Activated CD4-positive, alpha-beta T cell treated with anti-CD3 and anti-CD28 coated beads, Interleukin-2, amount 10 ng/mL, durations not matched to agents 24 days and 14 days (primary cell): ENCODE measurements around the gene MOB3A. TPM values are rescaled to one million over a fixed set of nuclear protein-coding genes. Genes with fewer than 3 reads are reported as not detected.
A peak's percentile ranks its signal among the peaks of the same experiment; 100 is the strongest.
"Not testable (repeated sequence)": the region's sequence is repeated elsewhere in the genome, so short reads cannot be mapped to it uniquely, and the experiment has no call there.

Source experiments
- DNase-seq: peaks from one replicate; pipeline ENCODE4 v3.0.0; 2022
- H3K27ac Mint-ChIP-seq: one replicate; pipeline ENCODE4 v1.8.0; 2022; ENCODE audit warnings: mild to moderate bottlenecking, mixed read lengths
- H3K27me3 Mint-ChIP-seq: one replicate; pipeline ENCODE4 v1.8.0; 2022; ENCODE audit warnings: mixed read lengths
- H3K36me3 Mint-ChIP-seq: one replicate; pipeline ENCODE4 v1.8.0; 2022; ENCODE audit warnings: low read depth, mild to moderate bottlenecking, mixed read lengths
- H3K4me1 Mint-ChIP-seq: one replicate; pipeline ENCODE4 v1.8.0; 2021; ENCODE audit warnings: mixed read lengths
- H3K4me3 Mint-ChIP-seq: one replicate; pipeline ENCODE4 v1.8.0; 2022; ENCODE audit warnings: mild to moderate bottlenecking, moderate library complexity, mixed read lengths
- H3K9me3 Mint-ChIP-seq: one replicate; pipeline ENCODE4 v1.8.0; 2021; ENCODE audit warnings: mixed read lengths
- intact Hi-C: fragments of 100-400 bp; cut with micrococcal nuclease; formaldehyde crosslinking; loops from one replicate; pipeline ENCODE4 v1.15.1; 2023
- total RNA-seq: library from RNA; stranded (reverse); gene quantifications from 2 replicates; pipeline ENCODE4 v1.2.3, GENCODE V29; 2022

The MOB3A gene
- total RNA-seq, 1 donor from 2014 or later: 185 TPM

DNA sequence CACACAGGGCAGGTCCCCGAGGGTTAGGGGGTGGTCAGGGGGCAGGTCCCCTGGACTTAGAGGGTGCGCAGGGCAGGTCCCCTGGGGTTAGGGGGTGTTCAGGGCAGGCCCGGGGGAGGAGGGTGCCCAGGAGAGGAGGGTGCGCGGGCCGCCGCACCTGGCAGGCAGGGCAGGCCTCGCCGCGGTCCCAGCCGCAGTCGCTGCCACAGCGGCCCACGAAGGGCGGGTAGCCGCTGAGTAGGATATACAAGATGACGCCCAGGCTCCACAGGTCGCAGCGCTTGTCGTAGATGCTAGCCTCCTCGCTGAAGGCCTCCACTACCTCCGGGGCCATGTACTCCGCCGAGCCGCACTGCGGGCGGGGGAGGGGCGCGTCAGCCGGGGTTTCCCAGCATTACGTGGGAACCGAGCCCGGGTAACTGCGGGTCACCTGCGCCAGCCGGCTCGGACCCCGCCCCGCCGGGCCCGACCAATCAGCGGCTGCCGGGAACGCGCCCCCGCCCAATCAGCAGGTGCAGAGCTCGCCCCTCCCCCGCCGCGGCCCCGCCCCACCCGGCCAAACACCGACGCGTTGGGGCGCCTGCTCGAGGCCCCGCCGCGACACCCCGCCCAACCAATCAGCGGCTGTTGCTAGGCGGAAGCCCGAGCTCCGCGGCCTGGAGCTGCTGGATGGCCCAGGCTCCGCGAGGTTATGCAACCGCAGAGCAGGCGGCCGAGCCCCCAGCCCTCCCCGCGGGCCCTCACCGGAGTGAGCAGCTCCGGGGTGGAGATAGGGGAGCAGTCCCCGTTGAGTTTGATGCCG is 54.2 kb downstream of the MOB3A start:
- DNase-seq: peak; percentile 100
- Mint-ChIP-seq H3K36me3 (peaks cover 34% of the 10 kb centered on the region), H3K9me3 (no peaks in the 10 kb centered on the region), H3K27ac (peak overlapping the region; percentile 94), H3K27me3 (no peaks in the 10 kb centered on the region), H3K4me3 (peak overlapping the region; percentile 82), H3K4me1 (peaks cover 14% of the 10 kb centered on the region)
- intact Hi-C loops: loop anchor here (1.0 to 2.0 kb wide), 4 partner anchors 9 to 99 kb away; partner anchors contain the start of gene MKNK2

DNA sequence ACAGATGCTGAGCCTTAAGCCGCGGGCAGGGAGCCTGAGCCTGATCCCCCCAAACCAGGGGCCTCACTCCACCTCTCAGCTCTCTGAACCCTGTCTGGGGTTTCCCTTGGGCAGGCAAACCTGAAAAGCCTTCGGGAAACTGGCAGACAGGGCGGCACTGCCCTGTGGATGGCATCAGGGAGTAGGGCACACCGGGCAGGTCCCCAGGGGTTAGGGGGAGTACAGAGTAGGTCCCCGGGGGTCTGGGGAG is 54.8 kb downstream of the MOB3A start:
- H3K4me3 Mint-ChIP-seq: peak overlapping the region; percentile 82
- H3K36me3 Mint-ChIP-seq: peaks cover 33% of the 10 kb centered on the region
- no peaks in the 10 kb centered on the region for H3K9me3 Mint-ChIP-seq
- H3K4me1 Mint-ChIP-seq: peaks cover 13% of the 10 kb centered on the region
- peak overlapping the region; percentile 94 for H3K27ac Mint-ChIP-seq
- no peak for DNase-seq
- intact Hi-C loops: no loop called here
- H3K27me3 Mint-ChIP-seq: no peaks in the 10 kb centered on the region

DNA sequence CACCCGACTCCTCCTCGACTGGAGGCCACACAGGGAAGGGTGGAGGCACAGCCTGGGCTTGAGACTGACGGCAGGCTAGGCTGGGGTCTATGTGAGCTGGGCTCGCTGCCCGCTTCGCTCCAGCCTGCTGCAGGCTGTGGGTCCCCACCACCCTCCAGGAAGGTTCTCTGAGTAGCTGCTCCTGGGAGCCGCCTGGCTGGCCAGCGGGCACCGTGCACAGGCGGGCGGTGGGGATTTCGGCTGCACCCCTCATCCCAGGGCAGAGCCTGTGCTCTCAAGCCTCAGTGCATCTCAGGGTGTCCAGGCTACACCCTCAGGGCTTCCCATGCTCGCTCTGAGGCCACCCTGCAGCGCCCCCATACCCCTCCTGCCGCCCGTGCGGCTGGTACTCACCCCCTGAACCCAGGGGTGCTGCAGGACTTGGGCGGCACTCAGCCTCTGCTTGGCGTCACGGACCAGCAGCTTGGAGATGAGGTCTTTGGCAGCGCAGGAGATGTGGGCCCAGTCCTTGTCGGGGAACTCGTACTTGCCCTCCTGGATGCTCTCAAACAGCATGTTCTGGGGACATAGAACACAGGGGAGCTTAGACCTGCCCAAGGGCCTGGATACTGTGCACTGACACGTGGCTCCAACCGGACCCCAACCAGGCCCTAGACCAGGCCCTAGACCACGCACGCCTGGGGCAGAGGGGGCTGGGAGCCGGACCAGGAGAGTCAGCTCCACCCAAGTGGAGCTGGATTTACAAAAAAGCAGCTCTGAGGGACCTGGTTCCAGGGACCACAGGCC is 55.3 kb downstream of the MOB3A start:
- DNase-seq: peak; percentile 58
- intact Hi-C loops: no loop called here
- no peaks in the 10 kb centered on the region for H3K9me3 Mint-ChIP-seq
- peak overlapping the region; percentile 82 for H3K4me3 Mint-ChIP-seq
- peaks cover 33% of the 10 kb centered on the region for H3K36me3 Mint-ChIP-seq
- peak overlapping the region; percentile 94 for H3K27ac Mint-ChIP-seq
- peaks cover 13% of the 10 kb centered on the region for H3K4me1 Mint-ChIP-seq
- no peaks in the 10 kb centered on the region for H3K27me3 Mint-ChIP-seq

DNA sequence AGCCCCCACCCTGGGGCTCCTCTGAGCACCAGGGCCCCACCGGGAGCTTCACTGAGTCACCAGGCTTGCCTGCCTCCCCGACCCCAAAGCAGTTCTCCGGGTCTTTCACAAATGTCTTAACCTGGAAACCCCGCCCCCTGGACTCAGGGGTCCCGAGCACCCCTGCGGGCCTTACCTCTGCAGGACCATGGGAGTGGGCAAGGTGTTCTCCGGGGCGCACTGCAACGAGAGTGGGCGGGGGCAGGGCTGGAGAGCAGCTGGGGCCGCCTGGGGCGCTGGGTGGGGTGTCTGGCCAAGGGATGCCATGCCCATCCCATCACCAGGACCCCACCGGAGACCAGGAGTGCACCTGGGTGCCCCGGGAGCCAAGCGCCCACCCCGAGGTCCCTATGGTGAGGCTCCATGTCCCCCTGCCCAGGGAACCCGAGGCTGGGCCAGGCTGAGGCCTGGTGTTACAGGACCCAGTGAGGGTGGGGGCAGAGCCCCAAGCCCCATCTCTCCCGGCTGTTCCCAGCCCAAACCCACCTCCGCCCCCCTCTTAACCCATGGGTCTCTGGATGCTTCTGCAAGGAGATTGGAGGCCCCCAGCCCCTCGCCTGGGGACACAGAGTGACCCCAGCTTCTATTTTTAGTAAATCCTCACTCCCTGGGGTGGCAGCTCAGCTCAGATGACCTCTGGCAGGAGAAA is 56.0 kb downstream of the MOB3A start:
- DNase-seq: peak; percentile 61

DNA sequence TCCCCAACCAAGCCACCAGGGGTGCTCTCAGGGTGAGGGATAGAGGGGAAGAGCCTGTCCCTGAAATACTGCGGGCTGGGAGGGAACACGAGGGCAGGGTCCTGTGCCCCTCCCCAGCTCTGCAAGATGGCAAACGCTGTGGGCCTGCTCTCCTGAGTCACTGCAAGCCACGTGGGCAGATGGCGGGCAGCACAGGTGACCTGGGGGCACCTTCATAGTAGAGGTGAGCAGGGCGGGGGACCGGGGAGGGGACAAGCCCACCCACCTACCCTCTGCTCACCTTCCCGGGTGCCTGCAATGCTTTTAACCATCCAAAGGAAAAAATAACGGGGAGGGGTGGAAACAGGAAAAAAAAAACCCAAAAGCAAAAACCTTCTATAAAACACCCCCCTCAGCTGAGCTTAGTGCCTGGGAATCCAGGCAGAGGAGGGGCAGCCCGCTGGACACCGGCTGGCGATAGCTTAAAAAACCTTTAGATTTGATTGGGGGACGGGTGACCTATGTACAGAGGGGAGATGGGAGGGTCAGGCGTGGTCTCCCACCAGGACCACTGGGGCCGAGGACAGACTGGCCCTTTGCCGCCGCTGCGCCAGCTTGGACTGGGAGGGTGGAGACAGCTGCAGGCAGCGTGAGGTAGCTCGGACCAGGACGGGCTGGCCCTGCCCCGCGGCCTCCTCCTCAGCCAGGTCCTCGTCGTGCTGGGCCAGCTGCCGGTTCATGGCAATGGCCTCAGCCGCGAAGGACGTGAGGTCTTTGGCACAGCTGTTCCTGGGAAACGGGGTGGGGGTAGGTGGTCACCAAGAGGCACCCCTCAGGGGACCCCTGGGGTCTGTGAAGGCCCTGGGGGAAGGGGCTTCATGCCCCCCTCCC is 56.8 kb downstream of the MOB3A start:
- H3K27me3 Mint-ChIP-seq: no peaks in the 10 kb centered on the region
- peaks cover 29% of the 10 kb centered on the region for H3K36me3 Mint-ChIP-seq
- intact Hi-C loops: no loop called here
- H3K27ac Mint-ChIP-seq: peak overlapping the region; percentile 40
- peak; percentile 58 for DNase-seq
- H3K4me1 Mint-ChIP-seq: peaks cover 17% of the 10 kb centered on the region
- peaks cover 3% of the 10 kb centered on the region for H3K9me3 Mint-ChIP-seq
- peak overlapping the region; percentile 6 for H3K4me3 Mint-ChIP-seq

More for the DNA sequence above, 56.0 kb downstream of the MOB3A start:
- H3K27ac Mint-ChIP-seq: no peak overlapping the region
- H3K4me3 Mint-ChIP-seq: no peak overlapping the region
- no peaks in the 10 kb centered on the region for H3K27me3 Mint-ChIP-seq
- peaks cover 33% of the 10 kb centered on the region for H3K36me3 Mint-ChIP-seq
- H3K4me1 Mint-ChIP-seq: peaks cover 16% of the 10 kb centered on the region
- intact Hi-C loops: no loop called here
- peaks cover 3% of the 10 kb centered on the region for H3K9me3 Mint-ChIP-seq

DNA sequence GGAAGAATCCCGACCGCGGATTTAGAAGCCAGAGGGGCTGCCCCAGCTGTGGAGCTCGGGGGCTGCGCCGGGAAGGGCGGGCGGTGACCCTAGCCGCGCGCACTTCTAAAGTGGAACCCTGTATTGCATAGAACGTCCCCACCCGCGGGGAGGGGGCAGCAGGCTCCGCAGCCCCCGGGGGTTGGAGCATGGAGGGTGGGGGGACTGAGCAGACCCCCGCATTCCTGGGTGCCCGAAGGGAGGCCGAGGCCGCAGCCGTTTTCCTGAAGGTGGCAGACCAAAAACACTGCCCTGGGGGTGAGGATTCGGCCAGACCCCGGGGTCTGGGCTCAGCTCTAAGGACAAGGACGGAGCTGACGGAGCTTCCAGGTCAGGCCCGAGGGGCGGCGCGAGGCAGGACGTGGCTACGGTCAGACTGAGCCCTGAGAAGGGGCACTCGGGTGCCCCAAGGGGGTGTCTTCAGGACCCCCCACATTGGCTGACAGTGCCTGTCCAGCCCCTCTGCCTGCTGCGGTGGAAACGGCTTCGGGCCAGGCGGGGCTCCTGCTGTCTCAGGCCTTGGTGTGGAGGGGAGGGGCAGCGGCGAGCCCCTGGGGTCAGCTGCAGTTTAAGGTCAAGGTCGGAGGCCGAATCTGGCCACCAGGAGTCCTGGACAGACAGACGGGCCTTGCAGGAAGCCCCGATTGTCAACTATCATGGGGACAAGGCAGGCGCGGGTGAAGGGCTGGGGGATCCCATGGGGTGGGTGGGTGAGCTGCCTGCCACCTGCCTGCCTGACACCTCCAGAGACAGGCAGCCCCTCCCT is 57.6 kb downstream of the MOB3A start:
- Mint-ChIP-seq H3K27ac (no peak overlapping the region), H3K4me1 (peaks cover 15% of the 10 kb centered on the region), H3K4me3 (no peak overlapping the region), H3K27me3 (no peaks in the 10 kb centered on the region), H3K9me3 (peaks cover 3% of the 10 kb centered on the region), H3K36me3 (peaks cover 28% of the 10 kb centered on the region)
- intact Hi-C loops: no loop called here
- peak; percentile 61 for DNase-seq

DNA sequence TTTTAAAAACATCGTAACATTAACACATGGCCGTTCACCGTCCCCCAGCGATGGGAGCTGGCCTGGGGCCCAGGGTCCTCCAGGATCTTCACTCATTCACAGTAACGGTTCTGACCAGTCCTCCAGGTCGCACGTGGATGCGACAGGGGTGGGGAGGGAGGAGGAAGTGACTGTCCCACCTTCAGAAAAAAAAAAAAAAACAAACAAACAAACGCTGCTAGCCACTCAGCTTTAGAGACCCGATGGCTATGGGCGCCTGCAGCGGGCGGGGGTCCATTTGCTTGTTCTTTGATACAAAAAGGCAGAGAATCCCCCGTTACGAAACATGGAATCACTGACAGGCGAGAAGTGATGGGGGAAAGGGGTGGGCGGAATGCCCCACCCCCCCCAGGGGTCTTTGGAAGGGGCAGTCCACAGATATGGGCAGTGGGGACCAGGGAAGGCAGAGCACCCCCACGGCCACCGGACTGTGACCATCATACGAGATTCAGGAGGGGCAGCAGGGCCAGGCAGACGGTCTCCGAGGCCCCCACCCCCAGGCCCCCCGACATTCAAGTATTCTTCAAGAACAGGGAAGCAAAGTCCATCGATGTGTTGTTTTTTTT is 58.4 kb downstream of the MOB3A start:
- no peaks in the 10 kb centered on the region for H3K27me3 Mint-ChIP-seq
- no peak overlapping the region for H3K4me3 Mint-ChIP-seq
- peaks cover 3% of the 10 kb centered on the region for H3K9me3 Mint-ChIP-seq
- no peak for DNase-seq
- peaks cover 16% of the 10 kb centered on the region for H3K4me1 Mint-ChIP-seq
- peaks cover 25% of the 10 kb centered on the region for H3K36me3 Mint-ChIP-seq
- H3K27ac Mint-ChIP-seq: peak overlapping the region; percentile 15
- intact Hi-C loops: no loop called here

DNA sequence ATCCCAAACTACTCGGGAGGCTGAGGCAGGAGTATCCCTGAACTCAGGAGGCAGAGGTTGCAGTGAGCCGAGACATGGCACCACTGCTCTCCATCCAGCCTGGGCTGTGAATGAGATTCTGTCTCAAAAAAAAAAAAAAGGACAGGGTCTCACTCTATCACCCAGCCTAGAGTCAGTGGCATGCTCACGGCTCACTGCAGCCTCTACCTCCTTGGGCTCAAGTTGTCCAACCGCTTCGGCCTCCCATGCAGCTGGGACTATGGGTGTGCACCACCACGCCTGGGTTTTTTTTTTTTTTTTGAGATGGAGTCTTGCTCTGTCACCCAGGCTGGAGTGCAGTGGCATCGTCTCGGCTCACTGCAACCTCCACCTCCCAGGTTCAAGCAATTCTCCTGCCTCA is 59.7 kb downstream of the MOB3A start:
- H3K36me3 Mint-ChIP-seq: peaks cover 22% of the 10 kb centered on the region

DNA sequence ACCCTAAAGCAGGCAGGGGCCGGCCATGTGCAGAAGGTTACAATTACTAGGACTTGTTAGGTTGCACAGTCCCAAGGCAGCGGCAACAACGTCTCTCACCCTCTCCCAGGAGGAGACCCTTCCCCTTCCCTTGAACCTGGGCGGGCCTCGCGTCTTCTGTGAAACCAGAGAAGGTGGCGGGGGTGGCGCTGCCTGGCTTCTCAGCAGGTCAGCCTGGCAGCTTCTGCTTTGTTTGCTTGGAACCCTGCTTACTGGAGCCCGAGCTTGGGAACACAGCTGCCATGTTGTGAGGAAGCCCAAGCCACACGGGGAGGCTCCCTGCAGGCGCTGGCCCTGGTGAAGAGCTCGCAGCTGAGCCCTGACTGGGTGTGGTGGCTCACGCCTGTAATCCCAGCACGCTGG is 60.5 kb downstream of the MOB3A start:
- Mint-ChIP-seq H3K27ac (no peak overlapping the region), H3K36me3 (peaks cover 19% of the 10 kb centered on the region), H3K4me1 (peaks cover 25% of the 10 kb centered on the region)

More for the DNA sequence above, 59.7 kb downstream of the MOB3A start:
- no peaks in the 10 kb centered on the region for H3K27me3 Mint-ChIP-seq
- peaks cover 3% of the 10 kb centered on the region for H3K9me3 Mint-ChIP-seq
- peaks cover 26% of the 10 kb centered on the region for H3K4me1 Mint-ChIP-seq
- no peak for DNase-seq
- H3K4me3 Mint-ChIP-seq: no peak overlapping the region
- H3K27ac Mint-ChIP-seq: no peak overlapping the region
- intact Hi-C loops: no loop called here

DNA sequence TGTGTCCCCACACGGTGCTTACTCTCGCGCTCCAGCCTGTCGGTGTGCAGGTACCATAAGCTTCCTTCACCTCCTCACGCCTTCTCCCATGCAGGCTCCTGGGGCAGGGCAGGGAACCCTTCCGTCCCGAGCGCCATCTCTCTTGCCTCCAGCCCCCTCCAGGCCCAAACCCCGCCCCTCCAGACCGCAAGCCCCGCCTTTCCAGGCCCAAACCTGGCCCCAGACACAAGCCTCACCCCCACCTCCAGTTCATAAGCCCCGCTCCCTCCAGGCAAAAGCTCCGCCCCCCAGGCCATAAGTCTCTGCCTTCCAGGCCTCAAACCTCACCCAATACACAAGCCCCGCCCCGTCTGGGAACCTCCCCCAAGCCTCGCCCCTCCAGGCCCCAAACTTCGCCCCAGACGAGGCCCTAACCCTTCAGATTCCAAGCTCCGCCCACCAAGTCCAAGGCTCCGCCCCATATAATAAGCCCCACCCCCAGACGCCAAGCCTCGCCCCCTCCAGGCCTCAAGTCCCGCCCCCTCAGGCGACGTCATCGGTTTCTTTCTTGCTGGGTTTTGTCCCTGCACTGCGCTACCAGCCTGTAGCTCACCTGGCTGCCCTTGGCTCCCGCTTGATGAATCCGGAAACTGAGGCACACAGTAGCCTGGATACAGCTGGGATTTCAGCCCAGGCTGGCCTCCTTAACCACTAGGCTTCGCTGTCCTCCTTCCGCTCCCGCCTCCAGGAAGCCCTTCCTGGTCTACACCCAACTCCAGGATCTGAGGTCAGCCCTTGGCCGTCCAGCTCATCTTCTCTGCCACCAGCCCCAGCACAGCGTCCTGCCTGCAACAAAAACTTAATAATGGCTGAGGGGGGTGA is 61.2 kb downstream of the MOB3A start:
- H3K36me3 Mint-ChIP-seq: peaks cover 15% of the 10 kb centered on the region
- intact Hi-C loops: no loop called here
- no peaks in the 10 kb centered on the region for H3K27me3 Mint-ChIP-seq
- H3K4me3 Mint-ChIP-seq: peak overlapping the region; percentile 15
- peaks cover 25% of the 10 kb centered on the region for H3K4me1 Mint-ChIP-seq
- peaks cover 3% of the 10 kb centered on the region for H3K9me3 Mint-ChIP-seq
- peak; percentile 90 for DNase-seq
- peak overlapping the region; percentile 25 for H3K27ac Mint-ChIP-seq

More for the DNA sequence above, 60.5 kb downstream of the MOB3A start:
- Mint-ChIP-seq H3K27me3 (no peaks in the 10 kb centered on the region), H3K9me3 (peaks cover 3% of the 10 kb centered on the region), H3K4me3 (no peak overlapping the region)
- intact Hi-C loops: no loop called here
- no peak for DNase-seq

DNA sequence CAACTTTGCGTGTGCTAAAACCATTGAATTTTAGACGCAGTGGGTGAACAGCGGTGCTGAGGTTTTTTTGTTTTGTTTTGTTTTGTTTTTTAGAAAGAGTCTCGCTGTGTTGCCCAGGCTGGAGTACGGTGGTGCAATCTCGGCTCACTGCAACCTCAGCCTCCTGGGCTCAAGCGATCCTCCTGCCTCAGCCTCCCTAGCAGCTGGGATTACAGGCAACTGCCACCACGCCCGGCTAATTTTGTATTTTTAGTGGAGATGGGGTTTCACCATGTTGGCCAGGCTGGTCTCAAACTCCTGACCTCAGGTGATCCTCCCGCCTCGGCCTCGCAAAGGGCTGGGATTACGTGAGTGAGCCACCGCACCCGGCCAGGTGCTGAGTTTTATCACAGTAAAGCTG is 61.9 kb downstream of the MOB3A start:
- DNase-seq, H3K27ac Mint-ChIP-seq, H3K27me3 Mint-ChIP-seq, H3K9me3 Mint-ChIP-seq, H3K4me3 Mint-ChIP-seq, intact Hi-C loops: not testable (repeated sequence)
- Mint-ChIP-seq H3K36me3 (peaks cover 11% of the 10 kb centered on the region), H3K4me1 (peaks cover 25% of the 10 kb centered on the region)

DNA sequence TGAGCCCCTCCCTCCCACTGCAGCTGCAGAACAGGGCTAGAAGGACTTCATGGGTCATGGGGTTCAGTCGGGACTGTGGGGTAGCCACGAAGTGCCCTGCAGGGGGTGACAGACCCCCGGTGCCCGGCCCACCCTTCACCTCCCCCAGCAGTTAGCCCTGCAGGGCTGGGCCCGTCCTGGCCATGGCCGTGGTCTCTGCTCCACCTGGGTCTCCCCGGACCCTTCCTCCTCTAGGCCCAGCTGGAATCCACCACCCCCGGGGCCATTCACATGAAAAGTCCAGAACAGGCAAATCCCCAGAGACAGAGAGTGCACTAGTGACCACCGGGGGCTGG is 62.3 kb downstream of the MOB3A start:
- no peak for DNase-seq
- Mint-ChIP-seq H3K4me3 (no peak overlapping the region), H3K27ac (no peak overlapping the region), H3K36me3 (peaks cover 9% of the 10 kb centered on the region), H3K9me3 (peaks cover 3% of the 10 kb centered on the region), H3K4me1 (peaks cover 25% of the 10 kb centered on the region), H3K27me3 (no peaks in the 10 kb centered on the region)
- intact Hi-C loops: no loop called here
